ENCODE results near the gene IVL.

Gene IVL

GRCh38 chr1:152907686-152908601, at the start of gene IVL:
TSS of gene IVL (plus strand) at chr1:152908546. CDS start at chr1:152909798, 1,252 bp downstream.
- TF ChIP-seq CTCF (IDR thresholded peaks at IDR 0.05) = no peak
- no peaks in the 10 kb centered on the region for H3K79me2 ChIP-seq
- H3K36me3 ChIP-seq (ENCODE audit: control insufficient read depth, insufficient read depth, low read length) = no peaks in the 10 kb centered on the region
- no peak within 1 kb of the TSS for H3K4me2 ChIP-seq (ENCODE audit: low read length)
- H3K27me3 ChIP-seq (ENCODE audit: control insufficient read depth, insufficient read depth, low read length) = no peaks in the 10 kb centered on the region
- no peak within 1 kb of the TSS for H3K27ac ChIP-seq
- H3K9me3 ChIP-seq (ENCODE audit: control insufficient read depth, low read length) = no peaks in the 10 kb centered on the region
- no peak within 1 kb of the TSS for H3K4me3 ChIP-seq (ENCODE audit: low read depth, low read length)
- no peaks in the 10 kb centered on the region for H3K4me1 ChIP-seq
- no peak within 1 kb of the TSS for H2AFZ ChIP-seq
- no peak within 1 kb of the TSS for H3K9ac ChIP-seq

- no peak within 1 kb of the TSS for H2AFZ ChIP-seq
- no peaks in the 10 kb centered on the region for H3K27me3 ChIP-seq (ENCODE audit: control insufficient read depth, insufficient read depth, low read length)
- H3K9ac ChIP-seq = no peak within 1 kb of the TSS
- no peak for TF ChIP-seq CTCF (IDR thresholded peaks at IDR 0.05)
- H3K79me2 ChIP-seq = no peaks in the 10 kb centered on the region
- no peak within 1 kb of the TSS for H3K4me2 ChIP-seq (ENCODE audit: low read length)
- H3K27ac ChIP-seq = no peak within 1 kb of the TSS
- no peak within 1 kb of the TSS for H3K4me3 ChIP-seq (ENCODE audit: low read depth, low read length)
- no peaks in the 10 kb centered on the region for H3K9me3 ChIP-seq (ENCODE audit: control insufficient read depth, low read length)
- no peaks in the 10 kb centered on the region for H3K36me3 ChIP-seq (ENCODE audit: control insufficient read depth, insufficient read depth, low read length)
- no peaks in the 10 kb centered on the region for H3K4me1 ChIP-seq
Observed at GRCh38 chr1:152859696-152860095, 48.6 kb upstream of the IVL start, which contains the start of gene LCE7A. TSS of gene LCE7A (plus strand) at chr1:152859996. CDS start at chr1:152860698, 702 bp downstream.

- H3K9ac ChIP-seq = no peak overlapping the region
- no peak overlapping the region for H3K4me2 ChIP-seq (ENCODE audit: low read length)
- H3K27me3 ChIP-seq (ENCODE audit: control insufficient read depth, insufficient read depth, low read length) = no peaks in the 10 kb centered on the region
- no peak overlapping the region for H3K4me3 ChIP-seq (ENCODE audit: low read depth, low read length)
- H3K79me2 ChIP-seq = no peaks in the 10 kb centered on the region
- no peaks in the 10 kb centered on the region for H3K4me1 ChIP-seq
- no peaks in the 10 kb centered on the region for H3K9me3 ChIP-seq (ENCODE audit: control insufficient read depth, low read length)
- no peak overlapping the region for H3K27ac ChIP-seq
- H2AFZ ChIP-seq = no peak overlapping the region
- no peak for TF ChIP-seq CTCF (IDR thresholded peaks at IDR 0.05)
- no peaks in the 10 kb centered on the region for H3K36me3 ChIP-seq (ENCODE audit: control insufficient read depth, insufficient read depth, low read length)
Observed at GRCh38 chr1:152860129-152860528, 48.2 kb upstream of the IVL start.

GRCh38 chr1:152861374-152861773, 47.0 kb upstream of the IVL start:
- Histone ChIP-seq H3K4me1 (no peaks in the 10 kb centered on the region), H3K36me3 (ENCODE audit: control insufficient read depth, insufficient read depth, low read length) (no peaks in the 10 kb centered on the region), H3K9ac (no peak overlapping the region), H3K79me2 (no peaks in the 10 kb centered on the region), H3K4me3 (ENCODE audit: low read depth, low read length) (no peak overlapping the region), H3K27ac (no peak overlapping the region), H3K9me3 (ENCODE audit: control insufficient read depth, low read length) (no peaks in the 10 kb centered on the region), H3K4me2 (ENCODE audit: low read length) (no peak overlapping the region), H3K27me3 (ENCODE audit: control insufficient read depth, insufficient read depth, low read length) (no peaks in the 10 kb centered on the region), H2AFZ (no peak overlapping the region)
- no peak for TF ChIP-seq CTCF (IDR thresholded peaks at IDR 0.05)

All from parathyroid adenoma (tissue), 2 donors.